Ammon's horn (tissue), 1 donor: ENCODE results near the gene SLC25A52.
"Not testable (repeated sequence)": the region's sequence is repeated elsewhere in the genome, so short reads cannot be mapped to it uniquely, and the experiment has no call there.

Experiments
- DNase-seq: peaks from one replicate; pipeline ENCODE4 v3.0.0-alpha.2; 2016; ENCODE audit warnings: low spot score

The SLC25A52 gene

GRCh38 chr18:31740180-31740579, 20.5 kb downstream of the SLC25A52 start:
- no peak for DNase-seq

GRCh38 chr18:31739651-31740050, 21.0 kb downstream of the SLC25A52 start:
- no peak for DNase-seq

- no peak for DNase-seq
Observed at GRCh38 chr18:31738460-31739407, 21.9 kb downstream of the SLC25A52 start.

GRCh38 chr18:31736630-31737029, 24.1 kb downstream of the SLC25A52 start:
- no peak for DNase-seq

GRCh38 chr18:31731628-31732027, 29.1 kb downstream of the SLC25A52 start:
- no peak for DNase-seq

GRCh38 chr18:31729196-31729595, 31.5 kb downstream of the SLC25A52 start:
- DNase-seq: not testable (repeated sequence)

- DNase-seq: peak; percentile 23
Observed at GRCh38 chr18:31723990-31724711, 36.5 kb downstream of the SLC25A52 start.

- no peak for DNase-seq
Observed at GRCh38 chr18:31723639-31723989, 37.1 kb downstream of the SLC25A52 start.

- peak; percentile 87 for DNase-seq
Observed at GRCh38 chr18:31722369-31722957, 38.2 kb downstream of the SLC25A52 start.

GRCh38 chr18:31721601-31722000, 39.1 kb downstream of the SLC25A52 start:
- no peak for DNase-seq

- DNase-seq: no peak
Observed at GRCh38 chr18:31720867-31721266, 39.8 kb downstream of the SLC25A52 start.

GRCh38 chr18:31719363-31720006, 41.2 kb downstream of the SLC25A52 start:
- no peak for DNase-seq

GRCh38 chr18:31718386-31718785, 42.3 kb downstream of the SLC25A52 start:
- no peak for DNase-seq

- no peak for DNase-seq
Observed at GRCh38 chr18:31716362-31716761, 44.3 kb downstream of the SLC25A52 start.

- no peak for DNase-seq
Observed at GRCh38 chr18:31711365-31712172, 49.1 kb downstream of the SLC25A52 start.

GRCh38 chr18:31710826-31711225, 49.9 kb downstream of the SLC25A52 start:
- no peak for DNase-seq
